SK-N-SH (cell line): ENCODE results near the gene C1RL. TPM values are rescaled to one million over a fixed set of nuclear protein-coding genes. Genes with fewer than 3 reads are reported as not detected.

ENCODE experiments used
- CTCF ChIA-PET: fragments of 300-600, 350-600 bp; formaldehyde crosslinking; extraction: SDS; loops from one replicate; lab custom pipeline; 2021; lab: Yijun Ruan, JAX
- POLR2A ChIA-PET: fragments of 350-600 bp; sonication (Branson Sonifier 250); formaldehyde crosslinking; extraction: SDS; loops from one replicate; lab custom pipeline; 2020; ENCODE audit warnings: antibody characterized with exemption, inconsistent platforms; lab: Yijun Ruan, JAX
- DNase-seq: peaks from one replicate; pipeline ENCODE4 v3.0.0; 2012
- H2AFZ ChIP-seq: fragments of 200-600 bp; sonication (generic); 2 replicates; pipeline ENCODE4 v1.8.1; 2016; ENCODE audit warnings: antibody characterized with exemption, mild to moderate bottlenecking, low read depth
- H3F3A ChIP-seq: fragments of 200-600 bp; sonication (generic); replicated peaks from 2 replicates; pipeline ENCODE3; 2016; ENCODE audit warnings: antibody characterized with exemption, mild to moderate bottlenecking; ENCODE audit not compliant: insufficient read depth
- H3K27ac ChIP-seq, 2 experiments: fragments of 200-500 bp in 1 of 2; fragments of 200-600 bp in 1 of 2; sonication (Bioruptor generic) in 1 of 2; sonication (generic), shearing (Covaris generic) in 1 of 2; 2 replicates each; pipeline versions ENCODE4 v1.5.1 to v1.6.1; 2014 to 2016; ENCODE audit warnings: low read depth in 2 of 2, inconsistent platforms in 1 of 2, low read length in 1 of 2, mild to moderate bottlenecking in 1 of 2, mixed read lengths in 1 of 2
- H3K27me3 ChIP-seq: fragments of 200-600 bp; sonication (generic), shearing (Covaris generic); 2 replicates; pipeline ENCODE4 v1.6.1; 2016; ENCODE audit warnings: mixed run types; ENCODE audit not compliant: insufficient read depth
- H3K36me3 ChIP-seq, 2 experiments: fragments of 200-500 bp in 1 of 2; fragments of 200-600 bp in 1 of 2; sonication (Bioruptor generic) in 1 of 2; sonication (generic) in 1 of 2; replicated peaks in 1 of 2; 2 replicates each; pipeline versions ENCODE3 to v1.5.1; 2014 to 2016; ENCODE audit warnings: low read length in 1 of 2, mild to moderate bottlenecking in 1 of 2; ENCODE audit not compliant: insufficient read depth in 2 of 2, control insufficient read depth in 1 of 2
- H3K4me1 ChIP-seq, 2 experiments: fragments of 200-500 bp in 1 of 2; fragments of 200-600 bp in 1 of 2; sonication (Bioruptor generic) in 1 of 2; sonication (generic), shearing (Covaris generic) in 1 of 2; 2 replicates each; pipeline versions ENCODE4 v1.5.1 to v1.6.1; 2014 to 2016; ENCODE audit warnings: low read depth in 1 of 2, low read length in 1 of 2, mixed run types in 1 of 2; ENCODE audit not compliant: insufficient read depth in 2 of 2, control insufficient read depth in 1 of 2
- H3K4me2 ChIP-seq: fragments of 200-600 bp; sonication (generic), shearing (Covaris generic); 2 replicates; pipeline ENCODE4 v1.6.1; 2017; ENCODE audit warnings: mixed run types
- H3K4me3 ChIP-seq, 2 experiments: fragments of 200-500 bp in 1 of 2; fragments of 200-600 bp in 1 of 2; sonication (Bioruptor generic) in 1 of 2; sonication (generic), shearing (Covaris generic) in 1 of 2; 2 replicates each; pipeline versions ENCODE4 v1.5.1 to v1.8.1; 2014 to 2016; ENCODE audit warnings: low read depth in 2 of 2, inconsistent platforms in 1 of 2, low read length in 1 of 2, mild to moderate bottlenecking in 1 of 2, mixed read lengths in 1 of 2, moderate library complexity in 1 of 2
- H3K79me2 ChIP-seq: fragments of 200-600 bp; sonication (generic); 2 replicates; pipeline ENCODE4 v1.8.1; 2017; ENCODE audit warnings: mild to moderate bottlenecking; ENCODE audit not compliant: insufficient read depth
- H3K9ac ChIP-seq: fragments of 200-600 bp; sonication (generic); 2 replicates; pipeline ENCODE4 v1.6.1; 2017; ENCODE audit warnings: mixed run types
- H3K9me2 ChIP-seq: fragments of 200-600 bp; sonication (generic); 2 replicates; pipeline ENCODE4 v1.6.1; 2017; ENCODE audit warnings: mixed run types
- H3K9me3 ChIP-seq: fragments of 200-600 bp; sonication (generic); 2 replicates; pipeline ENCODE4 v1.6.1; 2017; ENCODE audit warnings: mixed run types, mild to moderate bottlenecking, moderate library complexity
- H4K20me1 ChIP-seq: fragments of 200-600 bp; sonication (generic); 2 replicates; pipeline ENCODE4 v1.6.1; 2017; ENCODE audit warnings: mild to moderate bottlenecking, mixed run types; ENCODE audit not compliant: insufficient read depth
- EP300 ChIP-seq, 2 experiments: IDR thresholded peaks; 2 replicates each; pipeline versions ENCODE4 v1.4.0 to v1.6.1; 2012; ENCODE audit warnings: borderline replicate concordance in 1 of 2, low read depth in 1 of 2, low read length in 1 of 2
- EZH2phosphoT487 ChIP-seq: fragments of 200-600 bp; sonication (generic); IDR thresholded peaks from 2 replicates; pipeline ENCODE4 v1.6.1; 2017; ENCODE audit warnings: low read depth, mixed run types, mild to moderate bottlenecking, antibody characterized with exemption, moderate library complexity, borderline replicate concordance
- FOSL2 ChIP-seq: IDR thresholded peaks from 2 replicates; pipeline ENCODE4 v1.4.0; 2012; ENCODE audit warnings: low read depth, mild to moderate bottlenecking, moderate library complexity, borderline replicate concordance
- GABPA ChIP-seq: IDR thresholded peaks from 2 replicates; pipeline ENCODE4 v1.4.0; 2012; ENCODE audit warnings: low read depth, mild to moderate bottlenecking
- MEF2A ChIP-seq: IDR thresholded peaks from 2 replicates; pipeline ENCODE4 v1.4.0; 2012; ENCODE audit warnings: low read depth, borderline replicate concordance
- NRF1 ChIP-seq: IDR thresholded peaks from 2 replicates; pipeline ENCODE4 v1.6.1; 2012; ENCODE audit warnings: low read depth, mild to moderate bottlenecking, low read length
- RCOR1 ChIP-seq: fragments of 150-350 bp; IDR thresholded peaks from 2 replicates; pipeline ENCODE4 v1.6.1; 2017; ENCODE audit warnings: antibody characterized with exemption, low read length
- RFX5 ChIP-seq: IDR thresholded peaks from 2 replicates; pipeline ENCODE4 v1.6.1; 2012; ENCODE audit warnings: mild to moderate bottlenecking, improper control_type of control experiment, low read length
- RXRA ChIP-seq: IDR thresholded peaks from 2 replicates; pipeline ENCODE4 v1.4.0; 2012; ENCODE audit warnings: low read depth, mild to moderate bottlenecking, borderline replicate concordance
- SIN3A ChIP-seq: IDR thresholded peaks from 2 replicates; pipeline ENCODE4 v1.6.1; 2012; ENCODE audit warnings: low read depth, mild to moderate bottlenecking, low read length, moderate library complexity, borderline replicate concordance
- TAF1 ChIP-seq: IDR thresholded peaks from 2 replicates; pipeline ENCODE4 v1.6.1; 2012; ENCODE audit warnings: low read depth, mild to moderate bottlenecking, low read length, moderate library complexity, borderline replicate concordance
- TCF12 ChIP-seq: IDR thresholded peaks from 2 replicates; pipeline ENCODE4 v1.4.0; 2012
- WGBS: methylation state at CpG from one replicate; pipeline ENCODE4 v1.1.6; 2017; ENCODE audit warnings: low lambda C conversion rate; 5-methylcytosine and 5-hydroxymethylcytosine counted together
- polyA plus RNA-seq, 3 experiments: library from polyadenylated mRNA; depleted of rRNA; stranded (reverse); fragments of >200 nt; gene quantifications; 2 replicates each; pipeline ENCODE4 v1.2.3, GENCODE V29; 2012
- TF ChIP-seq, protein P1 (sequence below): fragments of 150-350 bp; IDR thresholded peaks from 2 replicates; pipeline ENCODE4 v1.6.1; 2017; ENCODE audit warnings: antibody characterized with exemption, low read length, low read depth, borderline replicate concordance
- TF ChIP-seq, protein P2 (sequence below): IDR thresholded peaks from 2 replicates; pipeline ENCODE4; 2012
- TF ChIP-seq, protein P3 (sequence below): IDR thresholded peaks from 2 replicates; pipeline ENCODE4 v1.6.1; 2012; ENCODE audit warnings: mild to moderate bottlenecking, low read depth, low read length, moderate library complexity

The C1RL gene
- polyA plus RNA-seq, 1 of the 3 experiments (the other 2 are of a cell fraction): 8.3 TPM

DNA sequence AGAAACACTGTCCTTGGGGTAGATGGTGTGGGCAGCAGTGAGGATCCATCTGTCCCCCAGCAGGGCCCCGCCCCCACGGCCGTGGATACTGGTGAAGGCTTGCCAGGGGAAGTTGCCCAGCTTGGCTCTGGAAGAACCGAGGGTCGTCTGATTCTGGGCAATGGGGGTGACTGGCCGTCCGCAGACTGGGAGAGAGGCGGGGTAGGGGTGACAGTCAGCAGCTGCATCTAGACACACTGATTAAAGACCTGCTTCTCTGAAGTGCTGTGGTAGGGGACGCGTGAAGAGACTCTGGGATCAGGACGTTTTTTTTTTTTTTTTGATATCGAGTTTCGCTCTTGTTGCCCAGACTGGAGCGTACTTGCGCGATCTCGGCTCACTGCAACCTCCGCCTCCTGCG, 12.0 kb downstream of the C1RL start:
- WGBS: 90% methylated on average over 12 of the region's 19 CpGs
- TF ChIP-seq MEF2A (no peak), RCOR1 (no peak), TCF12 (no peak), EZH2phosphoT487 (no peak), SIN3A (no peak)
- TF ChIP-seq, all 33 proteins: peak for 0
- Histone ChIP-seq H3K9me2 (no peaks in the 10 kb centered on the region), H3K4me2 (no peak overlapping the region), H3K9ac (no peak overlapping the region), H3K4me3 (no peak overlapping the region), H3K9me3 (no peaks in the 10 kb centered on the region), H2AFZ (no peak overlapping the region), H3K4me1 (peaks cover 0 to 4% of the 10 kb centered on the region in 2 experiments; a peak in 1 of 4 replicates), H3K79me2 (no peaks in the 10 kb centered on the region), H4K20me1 (no peaks in the 10 kb centered on the region), H3K36me3 (no peaks in the 10 kb centered on the region), H3K27me3 (no peaks in the 10 kb centered on the region), H3F3A (peaks cover 6% of the 10 kb centered on the region), H3K27ac (no peak overlapping the region)
- POLR2A ChIA-PET: interaction anchor here (0.7 to 1.0 kb wide), 2 partner anchors 152 to 171 kb away, joined by 3 read pairs; no protein-coding TSS in a partner anchor
- no peak for DNase-seq
- CTCF ChIA-PET: interaction anchor here (1.3 to 2.2 kb wide), 2 partner anchors 11 to 13 kb away, joined by 3 to 9 read pairs; no protein-coding TSS in a partner anchor

DNA sequence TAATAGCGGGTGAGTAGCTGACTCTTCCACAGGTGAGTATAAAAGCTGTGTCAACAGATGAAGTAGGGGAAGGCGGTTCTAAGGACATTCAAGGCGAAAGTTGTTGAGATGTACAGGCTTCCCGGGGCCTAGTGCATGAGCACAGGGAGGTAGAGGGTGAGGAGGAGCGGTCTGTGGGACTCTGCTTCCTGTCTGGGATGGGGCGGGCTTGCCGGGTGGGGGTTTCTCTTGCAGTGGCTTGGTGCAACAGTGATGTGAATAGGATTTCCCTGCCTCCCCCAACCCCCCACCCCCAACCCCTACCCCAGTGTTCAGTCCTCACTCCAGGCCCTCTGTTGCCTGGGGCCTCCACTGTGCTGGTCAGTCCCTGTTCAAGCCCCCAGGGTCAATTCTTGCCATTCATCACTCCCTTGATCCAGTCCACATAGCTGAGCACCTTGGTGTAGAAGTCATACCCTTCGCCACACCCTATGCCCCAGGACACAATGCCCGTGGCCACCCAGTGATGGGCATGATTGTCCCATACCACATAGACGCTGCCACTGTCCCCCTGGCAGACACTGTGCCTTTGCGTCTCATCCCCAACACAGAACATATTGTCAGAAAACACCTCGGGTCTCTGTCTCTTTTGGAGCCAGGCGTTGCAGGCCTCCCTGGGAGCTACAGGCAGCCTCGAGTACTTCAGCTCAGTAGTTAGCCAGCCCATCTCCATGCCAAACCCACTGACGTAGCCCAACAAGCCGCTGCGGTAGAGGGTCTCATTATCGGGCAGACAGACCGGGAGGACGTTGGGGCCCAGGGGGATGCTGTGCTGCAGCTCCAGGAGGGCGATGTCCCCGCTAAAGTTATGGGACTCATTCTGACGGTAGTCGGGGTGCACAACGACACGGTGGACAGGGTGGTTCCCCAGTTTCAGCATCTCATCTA, 12.7 kb downstream of the C1RL start:
- no peaks in the 10 kb centered on the region for H3K27me3 ChIP-seq
- no peak overlapping the region for H3K4me3 ChIP-seq
- peaks cover 6% of the 10 kb centered on the region for H3F3A ChIP-seq
- H3K4me2 ChIP-seq: no peak overlapping the region
- H2AFZ ChIP-seq: no peak overlapping the region
- ChIA-PET POLR2A (interaction anchor here (1.0 kb wide), 1 partner anchor 151 kb away, joined by 3 read pairs; no protein-coding TSS in a partner anchor), CTCF (interaction anchor here (0.8 to 2.2 kb wide), 7 partner anchors 11 to 151 kb away, joined by 3 to 9 read pairs (median 3); no protein-coding TSS in a partner anchor)
- H3K9me2 ChIP-seq: no peaks in the 10 kb centered on the region
- WGBS: 71% methylated on average over 16 of the region's 26 CpGs
- TF ChIP-seq NRF1: no peak
- no peak for TF ChIP-seq SIN3A
- TF ChIP-seq, protein P1, sequence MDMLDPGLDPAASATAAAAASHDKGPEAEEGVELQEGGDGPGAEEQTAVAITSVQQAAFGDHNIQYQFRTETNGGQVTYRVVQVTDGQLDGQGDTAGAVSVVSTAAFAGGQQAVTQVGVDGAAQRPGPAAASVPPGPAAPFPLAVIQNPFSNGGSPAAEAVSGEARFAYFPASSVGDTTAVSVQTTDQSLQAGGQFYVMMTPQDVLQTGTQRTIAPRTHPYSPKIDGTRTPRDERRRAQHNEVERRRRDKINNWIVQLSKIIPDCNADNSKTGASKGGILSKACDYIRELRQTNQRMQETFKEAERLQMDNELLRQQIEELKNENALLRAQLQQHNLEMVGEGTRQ: no peak
- no peak for TF ChIP-seq RXRA
- TF ChIP-seq RFX5: no peak
- TF ChIP-seq, protein P2, sequence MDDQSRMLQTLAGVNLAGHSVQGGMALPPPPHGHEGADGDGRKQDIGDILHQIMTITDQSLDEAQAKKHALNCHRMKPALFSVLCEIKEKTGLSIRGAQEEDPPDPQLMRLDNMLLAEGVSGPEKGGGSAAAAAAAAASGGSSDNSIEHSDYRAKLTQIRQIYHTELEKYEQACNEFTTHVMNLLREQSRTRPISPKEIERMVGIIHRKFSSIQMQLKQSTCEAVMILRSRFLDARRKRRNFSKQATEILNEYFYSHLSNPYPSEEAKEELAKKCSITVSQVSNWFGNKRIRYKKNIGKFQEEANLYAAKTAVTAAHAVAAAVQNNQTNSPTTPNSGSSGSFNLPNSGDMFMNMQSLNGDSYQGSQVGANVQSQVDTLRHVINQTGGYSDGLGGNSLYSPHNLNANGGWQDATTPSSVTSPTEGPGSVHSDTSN: no peak
- no peak for TF ChIP-seq TAF1
- no peak for TF ChIP-seq FOSL2
- TF ChIP-seq TCF12: no peak
- TF ChIP-seq, protein P3, sequence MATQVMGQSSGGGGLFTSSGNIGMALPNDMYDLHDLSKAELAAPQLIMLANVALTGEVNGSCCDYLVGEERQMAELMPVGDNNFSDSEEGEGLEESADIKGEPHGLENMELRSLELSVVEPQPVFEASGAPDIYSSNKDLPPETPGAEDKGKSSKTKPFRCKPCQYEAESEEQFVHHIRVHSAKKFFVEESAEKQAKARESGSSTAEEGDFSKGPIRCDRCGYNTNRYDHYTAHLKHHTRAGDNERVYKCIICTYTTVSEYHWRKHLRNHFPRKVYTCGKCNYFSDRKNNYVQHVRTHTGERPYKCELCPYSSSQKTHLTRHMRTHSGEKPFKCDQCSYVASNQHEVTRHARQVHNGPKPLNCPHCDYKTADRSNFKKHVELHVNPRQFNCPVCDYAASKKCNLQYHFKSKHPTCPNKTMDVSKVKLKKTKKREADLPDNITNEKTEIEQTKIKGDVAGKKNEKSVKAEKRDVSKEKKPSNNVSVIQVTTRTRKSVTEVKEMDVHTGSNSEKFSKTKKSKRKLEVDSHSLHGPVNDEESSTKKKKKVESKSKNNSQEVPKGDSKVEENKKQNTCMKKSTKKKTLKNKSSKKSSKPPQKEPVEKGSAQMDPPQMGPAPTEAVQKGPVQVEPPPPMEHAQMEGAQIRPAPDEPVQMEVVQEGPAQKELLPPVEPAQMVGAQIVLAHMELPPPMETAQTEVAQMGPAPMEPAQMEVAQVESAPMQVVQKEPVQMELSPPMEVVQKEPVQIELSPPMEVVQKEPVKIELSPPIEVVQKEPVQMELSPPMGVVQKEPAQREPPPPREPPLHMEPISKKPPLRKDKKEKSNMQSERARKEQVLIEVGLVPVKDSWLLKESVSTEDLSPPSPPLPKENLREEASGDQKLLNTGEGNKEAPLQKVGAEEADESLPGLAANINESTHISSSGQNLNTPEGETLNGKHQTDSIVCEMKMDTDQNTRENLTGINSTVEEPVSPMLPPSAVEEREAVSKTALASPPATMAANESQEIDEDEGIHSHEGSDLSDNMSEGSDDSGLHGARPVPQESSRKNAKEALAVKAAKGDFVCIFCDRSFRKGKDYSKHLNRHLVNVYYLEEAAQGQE: no peak
- TF ChIP-seq EP300 (IDR thresholded peaks at IDR 0.05; ENCODE audit: borderline replicate concordance in 1 of 2, low read depth in 1 of 2, low read length in 1 of 2): no peak
- no peak for TF ChIP-seq GABPA
- TF ChIP-seq MEF2A: no peak
- no peak overlapping the region for H3K9ac ChIP-seq
- peaks cover 0 to 8% of the 10 kb centered on the region in 2 experiments; a peak in 1 of 4 replicates for H3K4me1 ChIP-seq
- no peaks in the 10 kb centered on the region for H3K9me3 ChIP-seq
- no peaks in the 10 kb centered on the region for H4K20me1 ChIP-seq
- no peaks in the 10 kb centered on the region for H3K36me3 ChIP-seq
- no peaks in the 10 kb centered on the region for H3K79me2 ChIP-seq
- no peak for DNase-seq
- no peak overlapping the region for H3K27ac ChIP-seq
